Liver (tissue), 5 donors: ENCODE data around the gene DEPDC4. TPM values are rescaled to one million over a fixed set of nuclear protein-coding genes. Genes with fewer than 3 reads are reported as not detected.

Source experiments
- polyA plus RNA-seq, 2 donors: library from polyadenylated mRNA; stranded (reverse) in 1 of 2; unstranded in 1 of 2; fragments of 200-250 nt in 1 of 2; fragments of >200 nt in 1 of 2; fragmentation: Nextera tagmentation in 1 of 2; extraction: Ambion mirVana in 1 of 2; gene quantifications; one replicate each; pipeline versions ENCODE4 v1.2.1 to v1.2.3, GENCODE V29; 2013 to 2015
- small RNA-seq: library from RNA; depleted of rRNA; stranded (forward); fragments of <200 nt; gene quantifications from one replicate; pipeline ENCODE3, GENCODE V24; 2014
- total RNA-seq, 2 donors: library from RNA; depleted of rRNA; stranded (reverse); fragments of >200 nt; gene quantifications; one replicate each; pipeline ENCODE4 v1.2.3, GENCODE V29; 2014
- donor health status: healthy.
- donor health status: healthy.
- donor health status: healthy.

DEPDC4 gene
- total and polyA plus RNA-seq, 4 donors: 0.39 to 6.9 (median 1.9) TPM

Small RNAs within 50 kb of the gene (small RNA-seq; reads per million reads assigned to genes)
- not detected for gene RF00019

Other genes with a start within 250 kb of the DEPDC4 start
- gene BLTP3B, start 124.2 kb downstream of the DEPDC4 start, total RNA-seq: 10 to 100 TPM; 25.4 to 36.8 TPM
- gene BLTP3B, start 124.2 kb downstream of the DEPDC4 start, polyA plus RNA-seq: 10 to 100 TPM; 11.0 to 11.8 TPM
- 1 to 10 TPM; 6.9 to 9.7 TPM for gene ACTR6, start 66.3 kb downstream of the DEPDC4 start, total RNA-seq
- 1 to 10 TPM; 7.9 to 9.5 TPM for gene ACTR6, start 66.3 kb downstream of the DEPDC4 start, polyA plus RNA-seq
- gene SCYL2, start 98 bp upstream of the DEPDC4 start, total RNA-seq: 10 to 100 TPM; 24.9 to 32.5 TPM
- 10 to 100 TPM; 10.0 to 12.8 TPM for gene SCYL2, start 98 bp upstream of the DEPDC4 start, polyA plus RNA-seq
- 1 to 10 TPM in 1 of 2 donors, under 1 TPM in 1; 0.08 to 3.9 TPM for gene SLC17A8, start 90.0 kb upstream of the DEPDC4 start, total RNA-seq
- gene SLC17A8, start 90.0 kb upstream of the DEPDC4 start, polyA plus RNA-seq: under 1 TPM; 0.20 to 0.29 TPM
- 100 to 1,000 TPM in 1 of 2 donors, 10 to 100 TPM in 1; 46.8 to 106 TPM for gene NR1H4, start 206.8 kb upstream of the DEPDC4 start, total RNA-seq
- gene NR1H4, start 206.8 kb upstream of the DEPDC4 start, polyA plus RNA-seq: 10 to 100 TPM; 33.5 to 63.1 TPM